ENCODE data around the gene PEMT. TPM values are rescaled to one million over a fixed set of nuclear protein-coding genes. Genes with fewer than 3 reads are reported as not detected.
"Not testable (repeated sequence)": the region's sequence is repeated elsewhere in the genome, so short reads cannot be mapped to it uniquely, and the experiment has no call there.

The PEMT gene
- total RNA-seq, 4 donors from 2014 or later = 24.6 to 32.2 (median 28.2) TPM

- Histone ChIP-seq H3K27ac (no peak overlapping the region), H3K4me1 (peaks cover 16 to 33% (median 17%) of the 10 kb centered on the region in 3 donors), H3K36me3 (peaks cover 8 to 69% (median 9%) of the 10 kb centered on the region in 3 donors), H3K9me3 (no peaks in the 10 kb centered on the region), H3K4me3 (no peak overlapping the region), H3K27me3 (peaks cover 0 to 16% (median 0%) of the 10 kb centered on the region in 4 donors)
- intact Hi-C loops (cut with DNase I) = loop anchor here (10.0 kb wide), 1 partner anchor 136 kb away; no protein-coding TSS in a partner anchor
- no peak for DNase-seq
- TF ChIP-seq CTCF (IDR thresholded peaks at IDR 0.05) (no peak), POLR2A (IDR thresholded peaks at IDR 0.05) (no peak)
- 90 to 92% methylated on average over 2 to 8 of the region's 10 CpGs for WGBS, 2 donors
Observed at GRCh38 chr17:17491031-17491471, 100.5 kb downstream of the PEMT start.

- 95 to 100% methylated on average over 1 of the region's 2 CpGs for WGBS, 2 donors
- Histone ChIP-seq H3K9me3 (no peaks in the 10 kb centered on the region), H3K36me3 (peaks cover 8 to 99% (median 9%) of the 10 kb centered on the region in 3 donors)
Observed at GRCh38 chr17:17487998-17488397, 103.5 kb downstream of the PEMT start.

DNA sequence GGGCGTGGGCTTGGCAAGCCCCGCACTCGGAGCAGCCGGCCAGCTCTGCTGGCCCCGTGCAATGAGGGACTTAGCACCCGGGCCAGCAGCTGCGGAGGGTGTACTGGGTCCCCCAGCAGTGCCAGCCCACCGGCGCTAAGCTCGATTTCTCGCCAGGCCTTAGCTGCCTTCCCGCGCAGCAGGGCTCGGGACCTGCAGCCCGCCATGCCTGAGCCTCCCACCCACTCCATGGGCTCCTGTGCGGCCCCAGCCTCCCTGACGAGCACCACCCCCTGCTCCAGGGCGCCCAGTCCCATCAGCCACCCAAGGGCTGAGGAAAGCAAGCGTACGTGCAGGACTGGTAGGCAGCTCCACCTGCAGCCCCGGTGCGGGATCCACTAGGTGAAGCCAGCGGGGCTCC lies 105.1 kb downstream of the PEMT start:
- not testable (repeated sequence) for DNase-seq
- WGBS, 2 donors = 93 to 100% methylated on average over 1 to 5 of the region's 23 CpGs

More at GRCh38 chr17:17487998-17488397, 103.5 kb downstream of the PEMT start:
- Histone ChIP-seq H3K4me3 (no peak overlapping the region), H3K27ac (no peak overlapping the region), H3K4me1 (peaks cover 0 to 7% (median 0%) of the 10 kb centered on the region in 3 donors), H3K27me3 (no peaks in the 10 kb centered on the region)
- DNase-seq = no peak
- intact Hi-C loops (cut with DNase I) = no loop called here
- TF ChIP-seq POLR2A (IDR thresholded peaks at IDR 0.05) = no peak
- no peak for TF ChIP-seq CTCF (IDR thresholded peaks at IDR 0.05)

DNA sequence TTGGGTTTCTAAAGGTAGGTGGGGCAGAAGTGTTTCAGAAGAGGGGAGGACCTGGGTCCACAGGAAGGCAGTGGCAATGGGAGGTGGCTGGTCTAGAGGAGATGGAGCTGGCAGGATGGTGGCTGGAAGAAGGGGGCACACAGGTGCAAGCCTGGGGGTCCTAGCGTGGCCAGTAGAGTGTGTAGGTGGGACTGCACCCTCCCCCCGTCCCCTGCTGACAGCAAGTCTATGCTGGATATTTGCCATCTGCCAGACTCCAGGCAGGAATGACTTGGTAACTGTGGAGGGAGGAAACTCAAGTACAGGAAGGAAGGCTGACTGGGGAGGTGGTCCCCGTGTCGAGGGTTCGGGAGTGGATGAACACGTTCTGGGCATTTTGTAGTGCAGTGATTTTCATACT lies 106.1 kb downstream of the PEMT start:
- 81 to 100% methylated on average over 4 to 6 of the region's 6 CpGs for WGBS, 2 donors
- Histone ChIP-seq H3K27ac (no peak overlapping the region), H3K27me3 (no peaks in the 10 kb centered on the region), H3K4me1 (peaks cover 0 to 12% (median 3%) of the 10 kb centered on the region in 3 donors), H3K4me3 (no peak overlapping the region), H3K36me3 (peaks cover 0 to 89% (median 0%) of the 10 kb centered on the region in 3 donors), H3K9me3 (no peaks in the 10 kb centered on the region)
- intact Hi-C loops (cut with DNase I) = no loop called here
- TF ChIP-seq CTCF (IDR thresholded peaks at IDR 0.05) (no peak), POLR2A (IDR thresholded peaks at IDR 0.05) (no peak)
- no peak for DNase-seq

More for the DNA sequence above, 105.1 kb downstream of the PEMT start:
- H3K9me3 ChIP-seq; intact Hi-C loops (cut with DNase I); H3K27me3 ChIP-seq; H3K4me1 ChIP-seq; H3K4me3 ChIP-seq; H3K27ac ChIP-seq: not testable (repeated sequence)
- H3K36me3 ChIP-seq = peaks cover under 1 to 89% (median 2%) of the 10 kb centered on the region in 3 donors

- intact Hi-C loops (cut with DNase I) = no loop called here
- no peak for DNase-seq
- Histone ChIP-seq H3K4me3 (no peak overlapping the region), H3K27ac (no peak overlapping the region), H3K4me1 (peaks cover 0 to 21% (median 3%) of the 10 kb centered on the region in 3 donors), H3K27me3 (no peaks in the 10 kb centered on the region), H3K9me3 (no peaks in the 10 kb centered on the region), H3K36me3 (peaks cover 0 to 87% (median 0%) of the 10 kb centered on the region in 3 donors)
- WGBS, 2 donors = 58 to 62% methylated on average over 5 to 11 of the region's 12 CpGs
- TF ChIP-seq POLR2A (IDR thresholded peaks at IDR 0.05) = no peak
- TF ChIP-seq CTCF (IDR thresholded peaks at IDR 0.05) = no peak
Observed at GRCh38 chr17:17484451-17484899, 107.0 kb downstream of the PEMT start.
